Measurements from ENCODE around the gene ZSCAN9. TPM values are rescaled to one million over a fixed set of nuclear protein-coding genes. Genes with fewer than 3 reads are reported as not detected.

ZSCAN9 gene
- total RNA-seq, 4 donors from 2014 or later, result 11.9 to 22.2 (median 14.2) TPM

GRCh38 chr6:28212510-28213212, 12.4 kb upstream of the ZSCAN9 start:
- Histone ChIP-seq H3K27me3 (peaks cover 0 to 90% of the 10 kb centered on the region in 2 donors), H3K4me1 (peaks cover 0 to 24% (median 4%) of the 10 kb centered on the region in 4 donors), H3K9me3 (no peaks in the 10 kb centered on the region), H3K4me3 (peak overlapping the region; percentile 2 to 43 (median 16)), H3K27ac (peak overlapping the region in 1 of 4 donors; percentile 8), H3K36me3 (no peaks in the 10 kb centered on the region)
- 2% methylated on average over 21 of the region's 21 CpGs for WGBS, 2 donors
- DNase-seq (ENCODE audit: low spot score in 2 of 2), result no peak
- no peak for TF ChIP-seq POLR2A (IDR thresholded peaks at IDR 0.05)
- no peak for TF ChIP-seq CTCF (IDR thresholded peaks at IDR 0.05)
- TF ChIP-seq EP300 (IDR thresholded peaks at IDR 0.05), result no peak

GRCh38 chr6:28213213-28213523, 11.9 kb upstream of the ZSCAN9 start:
- Histone ChIP-seq H3K9me3 (no peaks in the 10 kb centered on the region), H3K36me3 (no peaks in the 10 kb centered on the region), H3K4me3 (no peak overlapping the region), H3K27ac (no peak overlapping the region), H3K4me1 (peaks cover 0 to 24% (median 2%) of the 10 kb centered on the region in 4 donors), H3K27me3 (peaks cover 0 to 88% of the 10 kb centered on the region in 2 donors)
- no peak for DNase-seq (ENCODE audit: low spot score in 2 of 2)
- no peak for TF ChIP-seq CTCF (IDR thresholded peaks at IDR 0.05)
- no peak for TF ChIP-seq EP300 (IDR thresholded peaks at IDR 0.05)
- TF ChIP-seq POLR2A (IDR thresholded peaks at IDR 0.05), result no peak
- 20 to 22% methylated on average over 2 of the region's 2 CpGs for WGBS, 2 donors

- no peak for TF ChIP-seq CTCF (IDR thresholded peaks at IDR 0.05)
- TF ChIP-seq EP300 (IDR thresholded peaks at IDR 0.05), result no peak
- TF ChIP-seq POLR2A (IDR thresholded peaks at IDR 0.05), result no peak
- DNase-seq (ENCODE audit: low spot score in 2 of 2), result no peak
- Histone ChIP-seq H3K27ac (no peak overlapping the region), H3K36me3 (no peaks in the 10 kb centered on the region), H3K9me3 (no peaks in the 10 kb centered on the region), H3K4me3 (no peak overlapping the region), H3K27me3 (peaks cover 0 to 65% of the 10 kb centered on the region in 2 donors), H3K4me1 (peaks cover 0 to 26% (median 0%) of the 10 kb centered on the region in 4 donors)
- WGBS, 2 donors, result 28 to 36% methylated on average over 8 of the region's 8 CpGs
These were observed 9.7 kb upstream of the ZSCAN9 start for GRCh38 chr6:28215425-28215824.

- Histone ChIP-seq H3K4me3 (peak overlapping the region in 1 of 4 donors; percentile 62), H3K27ac (no peak overlapping the region), H3K27me3 (peaks cover 0 to 54% of the 10 kb centered on the region in 2 donors), H3K9me3 (no peaks in the 10 kb centered on the region), H3K4me1 (peaks cover 0 to 15% (median 0%) of the 10 kb centered on the region in 4 donors), H3K36me3 (no peaks in the 10 kb centered on the region)
- WGBS, 2 donors, result 88 to 90% methylated on average over 12 of the region's 12 CpGs
- DNase-seq (ENCODE audit: low spot score in 2 of 2), result no peak
- no peak for TF ChIP-seq EP300 (IDR thresholded peaks at IDR 0.05)
- TF ChIP-seq CTCF (IDR thresholded peaks at IDR 0.05), result no peak
- no peak for TF ChIP-seq POLR2A (IDR thresholded peaks at IDR 0.05)
These were observed 7.2 kb upstream of the ZSCAN9 start for GRCh38 chr6:28217890-28218289.
